Measurements from ENCODE around the gene SYK. TPM values are rescaled to one million over a fixed set of nuclear protein-coding genes. Genes with fewer than 3 reads are reported as not detected.

The SYK gene
- total RNA-seq, 1 experiment from 2014 or later, result 9.0 TPM

- H4K20me1 ChIP-seq (ENCODE audit: insufficient read depth), result no peaks in the 10 kb centered on the region
- H3K4me3 ChIP-seq (replicated peaks in 1 of 2; ENCODE audit: low read depth in 1 of 2, low read length in 2 of 2), result no peak overlapping the region
- no peak for DNase-seq (ENCODE audit: low read depth, low spot score)
- CTCF ChIA-PET, result interaction anchor here (0.6 kb wide), 1 partner anchor 15 kb away, joined by 4 read pairs; no protein-coding TSS in a partner anchor
- RAD21 ChIA-PET (ENCODE audit: low non-redundant PET in 1 of 2, low total read pairs in 2 of 2, uncharacterized antibody in 2 of 2, unreplicated experiment in 2 of 2), result no interaction called here
- TF ChIP-seq RAD21 (IDR thresholded peaks at IDR 0.05; ENCODE audit: low read depth) (peak; percentile 67), CTCF (IDR thresholded peaks at IDR 0.05 in 2 of 3, conservative IDR thresholded peaks at IDR 0.05 in 1 of 3; ENCODE audit: borderline replicate concordance in 1 of 3, insufficient read depth in 1 of 3, low read depth in 2 of 3, low read length in 2 of 3) (peak; percentile 40 to 65 (median 60); a peak in 5 of 6 replicates), POLR2A (IDR thresholded peaks at IDR 0.05; ENCODE audit: borderline replicate concordance, extremely low read depth, insufficient read depth, insufficient read length) (no peak)
- BruUV-seq (replicated peaks), result no TSS peak
- H3K36me3 ChIP-seq (ENCODE audit: control insufficient read depth in 1 of 2, insufficient read depth in 2 of 2, low read length in 2 of 2), result no peaks in the 10 kb centered on the region
- peaks cover 3% of the 10 kb centered on the region; the same call in 1 of the 2 replicates for H3K27me3 ChIP-seq (ENCODE audit: insufficient read depth, low read length)
- H3K4me2 ChIP-seq (ENCODE audit: low read length), result no peak overlapping the region
- H3K9me3 ChIP-seq (ENCODE audit: control insufficient read depth in 1 of 2, insufficient read depth in 1 of 2, low read depth in 1 of 2, low read length in 2 of 2), result no peaks in the 10 kb centered on the region
- H3K4me1 ChIP-seq (ENCODE audit: control insufficient read depth in 1 of 2, insufficient read depth in 2 of 2, low read length in 2 of 2), result no peaks in the 10 kb centered on the region
- intact Hi-C loops (cut with micrococcal nuclease), result loop anchor here (2.0 to 5.0 kb wide), 2 partner anchors 97 to 546 kb away; no protein-coding TSS in a partner anchor
- POLR2A ChIA-PET, result no interaction called here
- no peak overlapping the region for H2AFZ ChIP-seq (ENCODE audit: low read depth, low read length, poor library complexity, severe bottlenecking)
- ATAC-seq, result peak; percentile 84
- no peaks in the 10 kb centered on the region for H3K9me2 ChIP-seq (ENCODE audit: insufficient read depth)
- H3K79me2 ChIP-seq (ENCODE audit: insufficient read depth, low read length), result no peaks in the 10 kb centered on the region
- no peak overlapping the region for H3K27ac ChIP-seq (ENCODE audit: low read depth, low read length)
- H3K9ac ChIP-seq (ENCODE audit: low read length), result no peak overlapping the region
Observed at GRCh38 chr9:90773617-90774016, 28.0 kb upstream of the SYK start.

- POLR2A ChIA-PET, result no interaction called here
- RAD21 ChIA-PET (ENCODE audit: low non-redundant PET in 1 of 2, low total read pairs in 2 of 2, uncharacterized antibody in 2 of 2, unreplicated experiment in 2 of 2), result no interaction called here
- peaks cover 7% of the 10 kb centered on the region; the same call in 1 of the 2 replicates for H3K27me3 ChIP-seq (ENCODE audit: insufficient read depth, low read length)
- no peaks in the 10 kb centered on the region for H4K20me1 ChIP-seq (ENCODE audit: insufficient read depth)
- H2AFZ ChIP-seq (ENCODE audit: low read depth, low read length, poor library complexity, severe bottlenecking), result no peak overlapping the region
- no peak overlapping the region for H3K9ac ChIP-seq (ENCODE audit: low read length)
- BruUV-seq (replicated peaks), result no TSS peak
- no peak overlapping the region for H3K4me2 ChIP-seq (ENCODE audit: low read length)
- no peaks in the 10 kb centered on the region for H3K9me2 ChIP-seq (ENCODE audit: insufficient read depth)
- no peaks in the 10 kb centered on the region for H3K36me3 ChIP-seq (ENCODE audit: control insufficient read depth in 1 of 2, insufficient read depth in 2 of 2, low read length in 2 of 2)
- no peaks in the 10 kb centered on the region for H3K9me3 ChIP-seq (ENCODE audit: control insufficient read depth in 1 of 2, insufficient read depth in 1 of 2, low read depth in 1 of 2, low read length in 2 of 2)
- DNase-seq (ENCODE audit: low read depth, low spot score) (no peak), ATAC-seq (no peak)
- H3K4me1 ChIP-seq (ENCODE audit: control insufficient read depth in 1 of 2, insufficient read depth in 2 of 2, low read length in 2 of 2), result no peaks in the 10 kb centered on the region
- H3K27ac ChIP-seq (ENCODE audit: low read depth, low read length), result no peak overlapping the region
- CTCF ChIA-PET, result interaction anchor here (1.7 kb wide), 1 partner anchor 96 kb away, joined by 4 read pairs; no protein-coding TSS in a partner anchor
- no peaks in the 10 kb centered on the region for H3K79me2 ChIP-seq (ENCODE audit: insufficient read depth, low read length)
- intact Hi-C loops (cut with micrococcal nuclease), result loop anchor here (2.0 to 5.0 kb wide), 2 partner anchors 97 to 547 kb away; no protein-coding TSS in a partner anchor
- H3K4me3 ChIP-seq (replicated peaks in 1 of 2; ENCODE audit: low read depth in 1 of 2, low read length in 2 of 2), result no peak overlapping the region
- TF ChIP-seq MAX (IDR thresholded peaks at IDR 0.05) (no peak), ZFX (IDR thresholded peaks at IDR 0.05) (no peak), CTCF (IDR thresholded peaks at IDR 0.05 in 2 of 3, conservative IDR thresholded peaks at IDR 0.05 in 1 of 3; ENCODE audit: borderline replicate concordance in 1 of 3, insufficient read depth in 1 of 3, low read depth in 2 of 3, low read length in 2 of 3) (no peak), SIN3A (IDR thresholded peaks at IDR 0.05; ENCODE audit: low read depth) (no peak), TCF7L2 (IDR thresholded peaks at IDR 0.05; ENCODE audit: borderline replicate concordance, extremely low read depth, insufficient read depth, insufficient read length) (no peak), EZH2phosphoT487 (IDR thresholded peaks at IDR 0.05; ENCODE audit: borderline replicate concordance) (no peak), FOSL1 (IDR thresholded peaks at IDR 0.05; ENCODE audit: low read depth) (no peak), EZH2 (IDR thresholded peaks at IDR 0.05) (no peak), POLR2A (IDR thresholded peaks at IDR 0.05; ENCODE audit: borderline replicate concordance, extremely low read depth, insufficient read depth, insufficient read length) (no peak), YY1 (IDR thresholded peaks at IDR 0.05; ENCODE audit: extremely low read depth, insufficient replicate concordance, low read depth, low read length) (no peak), EGR1 (IDR thresholded peaks at IDR 0.05; ENCODE audit: low read depth) (no peak)
Observed at GRCh38 chr9:90774071-90774470, 27.5 kb upstream of the SYK start.

Measured in HCT116 (cell line).